Panc1 (cell line): ENCODE data around the gene FBXO3. TPM values are rescaled to one million over a fixed set of nuclear protein-coding genes. Genes with fewer than 3 reads are reported as not detected.

Experiments used
- ATAC-seq: fragments of 200-7000 bp; cut with Tn5 transposase; 2 replicates; pipeline ENCODE4 v1.9.1; 2020; ENCODE audit warnings: mild to moderate bottlenecking, moderate library complexity
- BruUV-seq: library from RNA; stranded (reverse); fragments of 400-500 nt; replicated peaks from 2 replicates; lab custom pipeline; 2021; lab: Mats Ljungman, UMichigan
- CTCF ChIA-PET: fragments of 300-600 bp; sonication (Branson Sonifier 250); formaldehyde crosslinking; loops from one replicate; lab custom pipeline; 2022; ENCODE audit warnings: antibody characterized with exemption; lab: Charles Lee
- POLR2A ChIA-PET: fragments of 300-600 bp; sonication (Branson Sonifier 250); formaldehyde crosslinking; loops from one replicate; lab custom pipeline; 2022; ENCODE audit warnings: antibody characterized with exemption; lab: Charles Lee
- DNase-seq: peaks from one replicate; pipeline ENCODE4 v3.0.0-alpha.2; 2010; ENCODE audit warnings: low read depth, low spot score
- H3K27ac ChIP-seq: 2 replicates; pipeline ENCODE4 v1.5.1; 2011; ENCODE audit warnings: mild to moderate bottlenecking, low read length, inconsistent platforms
- H3K27me3 ChIP-seq: fragments of 200-500 bp; sonication (Bioruptor generic); 2 replicates; pipeline ENCODE4 v1.6.0; 2014; ENCODE audit warnings: low read length, inconsistent platforms; ENCODE audit not compliant: control insufficient read depth, insufficient read depth
- H3K36me3 ChIP-seq: fragments of 200-500 bp; sonication (Bioruptor generic); 2 replicates; pipeline ENCODE4 v1.5.1; 2014; ENCODE audit warnings: inconsistent platforms, mild to moderate bottlenecking, low read length, moderate library complexity; ENCODE audit not compliant: control insufficient read depth, insufficient read depth
- H3K4me1 ChIP-seq: 2 replicates; pipeline ENCODE4 v1.5.1; 2011; ENCODE audit warnings: inconsistent platforms, mild to moderate bottlenecking, low read length, moderate library complexity; ENCODE audit not compliant: control insufficient read depth, insufficient read depth
- H3K4me3 ChIP-seq, 2 experiments: 2 replicates each; pipeline ENCODE4 v1.5.1; 2011 to 2012; ENCODE audit warnings: low read depth in 2 of 2, low read length in 2 of 2, mild to moderate bottlenecking in 2 of 2, inconsistent platforms in 1 of 2, moderate library complexity in 1 of 2
- H3K9me3 ChIP-seq: fragments of 200-500 bp; sonication (Bioruptor generic); 2 replicates; pipeline ENCODE4 v1.5.1; 2014; ENCODE audit warnings: low read depth, mild to moderate bottlenecking, inconsistent platforms, low read length, moderate library complexity; ENCODE audit not compliant: control insufficient read depth, insufficient read depth
- POLR2AphosphoS5 ChIP-seq: IDR thresholded peaks from 2 replicates; pipeline ENCODE4 v1.6.1; 2012; ENCODE audit warnings: mild to moderate bottlenecking, low read depth, low read length, moderate library complexity
- SIN3A ChIP-seq: IDR thresholded peaks from 2 replicates; pipeline ENCODE4 v1.6.1; 2012; ENCODE audit warnings: low read depth, mild to moderate bottlenecking, low read length, moderate library complexity, borderline replicate concordance; ENCODE audit not compliant: insufficient read depth
- TCF7L2 ChIP-seq: IDR thresholded peaks from 2 replicates; pipeline ENCODE4 v1.6.1; 2011; ENCODE audit warnings: mild to moderate bottlenecking, low read depth, low read length, inconsistent platforms
- in situ Hi-C: cut with HindIII; loops from 2 replicates; pipeline ENCODE4 v1.10.0; 2016; ENCODE audit warnings: low sequenced_read_pairs, low pct_unique_long_range_greater_than_20kb
- intact Hi-C: fragments of 100-400 bp; cut with micrococcal nuclease; formaldehyde crosslinking; loops from one replicate; pipeline ENCODE4 v1.10.0; 2022; ENCODE audit not compliant: unreplicated experiment
- total RNA-seq: library from RNA; stranded (reverse); gene quantifications from one replicate; pipeline ENCODE4 v1.2.1, GENCODE V29; 2021; ENCODE audit not compliant: unreplicated experiment
- TF ChIP-seq, protein P1 (sequence below), 2 experiments: IDR thresholded peaks; 2 replicates each; pipeline ENCODE4 v1.6.1; 2011 to 2012; ENCODE audit warnings: low read depth in 2 of 2, control low read depth in 1 of 2, low read length in 1 of 2, mild to moderate bottlenecking in 1 of 2, moderate library complexity in 1 of 2; ENCODE audit not compliant: insufficient read depth in 1 of 2
- TF ChIP-seq, protein P2 (sequence below): fragments of 450-650 bp; IDR thresholded peaks from 2 replicates; pipeline ENCODE4 v1.5.1; 2017; ENCODE audit warnings: mild to moderate bottlenecking

Gene FBXO3
- total RNA-seq, 1 experiment from 2014 or later, result 22.3 TPM

DNA sequence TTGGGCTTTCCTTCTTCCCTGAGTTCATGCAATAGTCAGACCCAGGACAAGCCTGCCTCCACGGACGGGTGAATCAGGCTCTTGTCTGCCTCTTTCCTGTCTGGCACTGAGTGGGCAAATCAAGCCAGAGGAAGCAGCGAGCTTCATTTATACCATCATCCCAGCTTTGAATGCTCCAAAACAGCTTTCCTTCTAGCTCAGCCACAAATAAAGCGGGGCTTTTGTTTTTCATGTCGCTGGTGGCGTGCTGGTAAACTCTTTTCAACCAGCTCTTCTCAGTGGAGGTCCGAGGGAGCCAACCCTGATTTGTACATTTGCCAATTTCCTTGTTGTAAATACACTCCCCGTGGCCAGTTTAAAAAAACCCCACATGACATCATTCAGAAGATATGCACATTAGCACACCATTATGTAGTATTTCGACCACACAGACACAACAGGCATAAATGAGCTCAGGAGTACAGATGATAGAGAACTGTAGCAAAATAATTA lies 82.3 kb downstream of the FBXO3 start:
- BruUV-seq, result no TSS peak
- peak; percentile 45 for ATAC-seq
- POLR2A ChIA-PET, result interaction anchor here (0.7 to 2.1 kb wide), 2 partner anchors 9 to 43 kb away, joined by 3 to 12 read pairs; partner anchors contain the start of gene C11orf91

DNA sequence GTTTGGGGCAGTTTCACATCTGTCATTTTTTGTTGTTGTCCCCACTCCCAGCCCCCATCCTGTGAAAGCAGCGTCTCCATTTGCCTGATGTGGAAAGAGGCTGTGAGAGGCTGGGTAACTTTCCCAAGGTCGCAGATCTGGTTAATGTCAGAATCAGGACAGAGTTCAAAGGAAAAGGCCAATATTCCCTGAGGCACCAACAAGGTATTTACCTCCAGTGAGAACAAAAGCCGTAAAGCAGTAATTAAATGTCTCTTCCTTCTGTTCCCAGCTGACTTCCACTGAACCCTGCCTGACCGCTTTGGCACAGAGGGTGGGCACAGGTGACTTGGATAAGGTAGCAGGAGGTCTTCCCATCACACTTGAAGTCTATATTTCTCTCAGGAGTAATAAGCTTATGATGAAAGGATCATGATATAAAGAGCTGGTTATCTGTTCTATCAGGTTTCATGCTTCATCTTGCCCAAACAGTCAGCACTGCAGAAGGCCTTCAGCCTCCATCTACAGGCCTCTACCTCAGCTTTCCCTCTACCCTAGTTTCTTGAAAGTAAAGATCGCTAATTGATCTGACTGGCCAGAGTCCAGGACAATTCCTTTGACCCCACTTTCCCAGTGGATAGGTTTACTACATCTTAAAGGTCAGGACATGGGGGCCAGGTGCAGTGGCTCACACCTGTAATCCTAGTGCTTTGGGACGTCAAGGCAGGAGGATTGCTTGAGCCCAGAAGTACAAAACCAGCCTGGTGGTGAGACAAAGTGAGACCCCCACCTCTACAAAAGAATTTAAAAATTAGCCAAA lies 83.1 kb downstream of the FBXO3 start:
- Histone ChIP-seq H3K36me3 (no peaks in the 10 kb centered on the region), H3K4me1 (peaks cover 80% of the 10 kb centered on the region), H3K27ac (peak overlapping the region; percentile 94), H3K27me3 (no peaks in the 10 kb centered on the region), H3K4me3 (no peak overlapping the region), H3K9me3 (peaks cover 12% of the 10 kb centered on the region; the same call in 1 of the 2 replicates)
- DNase-seq (no peak), ATAC-seq (peak; percentile 34)
- TF ChIP-seq, protein P1, sequence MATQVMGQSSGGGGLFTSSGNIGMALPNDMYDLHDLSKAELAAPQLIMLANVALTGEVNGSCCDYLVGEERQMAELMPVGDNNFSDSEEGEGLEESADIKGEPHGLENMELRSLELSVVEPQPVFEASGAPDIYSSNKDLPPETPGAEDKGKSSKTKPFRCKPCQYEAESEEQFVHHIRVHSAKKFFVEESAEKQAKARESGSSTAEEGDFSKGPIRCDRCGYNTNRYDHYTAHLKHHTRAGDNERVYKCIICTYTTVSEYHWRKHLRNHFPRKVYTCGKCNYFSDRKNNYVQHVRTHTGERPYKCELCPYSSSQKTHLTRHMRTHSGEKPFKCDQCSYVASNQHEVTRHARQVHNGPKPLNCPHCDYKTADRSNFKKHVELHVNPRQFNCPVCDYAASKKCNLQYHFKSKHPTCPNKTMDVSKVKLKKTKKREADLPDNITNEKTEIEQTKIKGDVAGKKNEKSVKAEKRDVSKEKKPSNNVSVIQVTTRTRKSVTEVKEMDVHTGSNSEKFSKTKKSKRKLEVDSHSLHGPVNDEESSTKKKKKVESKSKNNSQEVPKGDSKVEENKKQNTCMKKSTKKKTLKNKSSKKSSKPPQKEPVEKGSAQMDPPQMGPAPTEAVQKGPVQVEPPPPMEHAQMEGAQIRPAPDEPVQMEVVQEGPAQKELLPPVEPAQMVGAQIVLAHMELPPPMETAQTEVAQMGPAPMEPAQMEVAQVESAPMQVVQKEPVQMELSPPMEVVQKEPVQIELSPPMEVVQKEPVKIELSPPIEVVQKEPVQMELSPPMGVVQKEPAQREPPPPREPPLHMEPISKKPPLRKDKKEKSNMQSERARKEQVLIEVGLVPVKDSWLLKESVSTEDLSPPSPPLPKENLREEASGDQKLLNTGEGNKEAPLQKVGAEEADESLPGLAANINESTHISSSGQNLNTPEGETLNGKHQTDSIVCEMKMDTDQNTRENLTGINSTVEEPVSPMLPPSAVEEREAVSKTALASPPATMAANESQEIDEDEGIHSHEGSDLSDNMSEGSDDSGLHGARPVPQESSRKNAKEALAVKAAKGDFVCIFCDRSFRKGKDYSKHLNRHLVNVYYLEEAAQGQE (IDR thresholded peaks at IDR 0.05; ENCODE audit: insufficient read depth in 1 of 2, low read depth in 2 of 2, low read length in 1 of 2), result no peak
- TF ChIP-seq POLR2AphosphoS5, result no peak; the same call in none of the 2 replicates
- TF ChIP-seq TCF7L2, result peak; percentile 95
- TF ChIP-seq SIN3A, result no peak
- TF ChIP-seq, protein P2, sequence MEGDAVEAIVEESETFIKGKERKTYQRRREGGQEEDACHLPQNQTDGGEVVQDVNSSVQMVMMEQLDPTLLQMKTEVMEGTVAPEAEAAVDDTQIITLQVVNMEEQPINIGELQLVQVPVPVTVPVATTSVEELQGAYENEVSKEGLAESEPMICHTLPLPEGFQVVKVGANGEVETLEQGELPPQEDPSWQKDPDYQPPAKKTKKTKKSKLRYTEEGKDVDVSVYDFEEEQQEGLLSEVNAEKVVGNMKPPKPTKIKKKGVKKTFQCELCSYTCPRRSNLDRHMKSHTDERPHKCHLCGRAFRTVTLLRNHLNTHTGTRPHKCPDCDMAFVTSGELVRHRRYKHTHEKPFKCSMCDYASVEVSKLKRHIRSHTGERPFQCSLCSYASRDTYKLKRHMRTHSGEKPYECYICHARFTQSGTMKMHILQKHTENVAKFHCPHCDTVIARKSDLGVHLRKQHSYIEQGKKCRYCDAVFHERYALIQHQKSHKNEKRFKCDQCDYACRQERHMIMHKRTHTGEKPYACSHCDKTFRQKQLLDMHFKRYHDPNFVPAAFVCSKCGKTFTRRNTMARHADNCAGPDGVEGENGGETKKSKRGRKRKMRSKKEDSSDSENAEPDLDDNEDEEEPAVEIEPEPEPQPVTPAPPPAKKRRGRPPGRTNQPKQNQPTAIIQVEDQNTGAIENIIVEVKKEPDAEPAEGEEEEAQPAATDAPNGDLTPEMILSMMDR, result no peak
- intact Hi-C loops (no loop called here), in situ Hi-C loops (no loop called here)
- no TSS peak for BruUV-seq
- ChIA-PET CTCF (interaction anchor here (1.0 to 2.9 kb wide), 2 partner anchors 51 to 148 kb away, joined by 4 to 12 read pairs; no protein-coding TSS in a partner anchor), POLR2A (interaction anchor here (0.5 to 2.1 kb wide), 3 partner anchors 10 to 46 kb away, joined by 5 to 12 read pairs (median 9); partner anchors contain the start of gene C11orf91)

More for the DNA sequence above, 82.3 kb downstream of the FBXO3 start:
- H3K9me3 ChIP-seq, result peaks cover 7% of the 10 kb centered on the region; the same call in 1 of the 2 replicates
- H3K4me1 ChIP-seq, result peaks cover 87% of the 10 kb centered on the region
- no peaks in the 10 kb centered on the region for H3K36me3 ChIP-seq
- peak overlapping the region in 1 of 2 experiments; percentile 21; a peak in 1 of 4 replicates for H3K4me3 ChIP-seq
- in situ Hi-C loops (no loop called here), intact Hi-C loops (no loop called here)
- CTCF ChIA-PET, result interaction anchor here (1.0 to 2.9 kb wide), 3 partner anchors 9 to 148 kb away, joined by 3 to 12 read pairs (median 4); partner anchors contain the start of gene C11orf91
- peak; percentile 95 for DNase-seq
- H3K27ac ChIP-seq, result peak overlapping the region; percentile 94
- no peaks in the 10 kb centered on the region for H3K27me3 ChIP-seq
- TF ChIP-seq, protein P1 (IDR thresholded peaks at IDR 0.05; ENCODE audit: insufficient read depth in 1 of 2, low read depth in 2 of 2, low read length in 1 of 2), result no peak
- TF ChIP-seq SIN3A (no peak), POLR2AphosphoS5 (peak; percentile 62; the same call in 1 of the 2 replicates)

Other genes starting within 250 kb of the FBXO3 start
- gene C11orf91, start 73.7 kb downstream of the FBXO3 start, total RNA-seq, result 1.3 TPM
- 736 TPM for gene CD59, start 38.1 kb downstream of the FBXO3 start, total RNA-seq
- gene LMO2, start 117.6 kb upstream of the FBXO3 start, total RNA-seq, result 0.64 TPM